Small intestine (tissue), 7 donors: ENCODE measurements around the gene FOXP2. TPM values are rescaled to one million over a fixed set of nuclear protein-coding genes. Genes with fewer than 3 reads are reported as not detected.
A peak's percentile ranks its signal among the peaks of the same experiment; 100 is the strongest.

ENCODE experiments used
- DNase-seq, 2 donors: peaks; one replicate each; pipeline versions ENCODE4 v3.0.0 to v3.0.0-alpha.2; 2013
- FAIRE-seq: peaks from 2 replicates; lab custom pipeline; 2012; peaks lifted over from hg19 to GRCh38; lab: Jason Lieb, UNC
- H3K27ac ChIP-seq, 3 donors: one replicate each; pipeline ENCODE4 v1.5.1; 2013; ENCODE audit warnings: low read length in 2 of 3, mild to moderate bottlenecking in 2 of 3, control low read depth in 1 of 3, inconsistent platforms in 1 of 3, low read depth in 1 of 3, moderate library complexity in 1 of 3
- H3K27me3 ChIP-seq, 3 donors: one replicate each; pipeline ENCODE4 v1.6.1; 2013; ENCODE audit warnings: low read length in 3 of 3, inconsistent platforms in 1 of 3; ENCODE audit not compliant: control insufficient read depth in 3 of 3, insufficient read depth in 3 of 3
- H3K36me3 ChIP-seq, 3 donors: one replicate each; pipeline ENCODE4 v1.6.1; 2013; ENCODE audit warnings: low read length in 3 of 3, inconsistent platforms in 1 of 3, low read depth in 1 of 3, mild to moderate bottlenecking in 1 of 3, moderate library complexity in 1 of 3; ENCODE audit not compliant: control insufficient read depth in 3 of 3, insufficient read depth in 2 of 3
- H3K4me1 ChIP-seq, 3 donors: one replicate each; pipeline ENCODE4 v1.6.1; 2013; ENCODE audit warnings: low read length in 2 of 3, inconsistent platforms in 1 of 3, low read depth in 1 of 3, mild to moderate bottlenecking in 1 of 3, moderate library complexity in 1 of 3; ENCODE audit not compliant: control insufficient read depth in 3 of 3, insufficient read depth in 2 of 3
- H3K4me3 ChIP-seq, 3 donors: one replicate each; pipeline ENCODE4 v1.5.1; 2013; ENCODE audit warnings: low read length in 3 of 3, control low read depth in 1 of 3, inconsistent platforms in 1 of 3, low read depth in 1 of 3, mild to moderate bottlenecking in 1 of 3, moderate library complexity in 1 of 3
- H3K9me3 ChIP-seq, 2 donors: one replicate each; pipeline ENCODE4 v1.6.1; 2013; ENCODE audit warnings: low read depth in 1 of 2, low read length in 1 of 2; ENCODE audit not compliant: control insufficient read depth in 2 of 2, insufficient read depth in 1 of 2
- WGBS, 3 donors: extraction: QIAGEN DNeasy Blood & Tissue Kit; methylation state at CpG; one replicate each; pipeline ENCODE4 v1.1.7; 2013; 5-methylcytosine and 5-hydroxymethylcytosine counted together
- polyA plus RNA-seq, 4 donors: library from polyadenylated mRNA; stranded (reverse) in 3 of 4; unstranded in 1 of 4; fragments of 200-250 nt in 3 of 4; fragments of 120-200 nt in 1 of 4; gene quantifications; one replicate each; pipeline versions ENCODE4 v1.2.1 to v1.2.3, GENCODE V29; 2013
- donor health status: healthy with polysubstance abuse.
- donor health status: control.
- donor health status: control.
- donor health status: Bipolar disorder and iron deficiency.
- donor health status: healthy.

Gene FOXP2
- polyA plus RNA-seq, 4 donors = 1.7 to 12.2 (median 3.6) TPM

DNA sequence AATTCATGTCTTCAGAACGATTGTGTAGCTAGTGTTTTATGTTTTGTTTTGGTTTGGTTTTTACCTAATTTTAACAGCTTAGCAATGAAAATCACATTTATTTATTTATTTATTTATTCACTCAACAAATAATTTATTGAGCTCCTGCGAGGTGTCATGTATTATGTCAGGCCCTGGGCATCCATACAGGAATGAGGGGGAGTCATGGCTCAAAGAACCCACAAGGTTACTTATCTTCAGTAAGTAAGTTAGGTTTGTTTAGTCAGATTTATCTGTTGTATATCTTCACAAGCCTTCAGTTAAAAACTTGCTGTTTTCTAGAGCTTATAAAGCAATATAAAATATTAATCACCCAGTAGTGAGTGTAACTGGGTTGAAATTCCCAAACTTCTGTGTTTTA lies 45.4 kb downstream of the FOXP2 start:
- Histone ChIP-seq H3K27ac (no peak overlapping the region), H3K36me3 (peaks cover 0 to 3% (median 0%) of the 10 kb centered on the region in 3 donors), H3K4me1 (no peaks in the 10 kb centered on the region), H3K9me3 (no peaks in the 10 kb centered on the region), H3K4me3 (no peak overlapping the region), H3K27me3 (no peaks in the 10 kb centered on the region)
- WGBS, 3 donors = 81 to 83% (median 82%) methylated on average over 2 of the region's 2 CpGs
- DNase-seq (no peak), FAIRE-seq (no peak)

DNA sequence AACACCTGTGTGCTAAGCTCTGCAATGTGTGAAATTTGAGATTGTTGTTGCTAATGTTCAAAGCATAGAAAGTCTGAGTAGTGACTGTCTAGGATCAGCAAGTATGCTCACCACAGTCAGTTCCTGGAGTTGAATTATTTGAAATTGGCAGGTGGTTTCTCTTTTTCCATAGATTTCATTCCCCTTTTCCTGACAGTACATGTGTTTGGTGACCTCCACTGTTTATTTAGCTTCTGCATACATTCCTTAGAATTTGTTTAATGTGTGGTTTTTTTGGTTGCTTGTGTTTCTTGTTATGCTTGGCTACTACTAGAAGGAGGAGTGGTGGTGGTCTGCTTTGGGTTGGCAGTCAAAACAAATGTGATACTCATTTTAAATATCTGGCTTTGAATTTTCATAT lies 52.3 kb downstream of the FOXP2 start:
- Histone ChIP-seq H3K27me3 (no peaks in the 10 kb centered on the region), H3K4me3 (no peak overlapping the region), H3K27ac (no peak overlapping the region), H3K9me3 (no peaks in the 10 kb centered on the region), H3K4me1 (no peaks in the 10 kb centered on the region), H3K36me3 (no peaks in the 10 kb centered on the region)
- DNase-seq = peak in 1 of 2 donors; percentile 3
- no peak for FAIRE-seq

DNA sequence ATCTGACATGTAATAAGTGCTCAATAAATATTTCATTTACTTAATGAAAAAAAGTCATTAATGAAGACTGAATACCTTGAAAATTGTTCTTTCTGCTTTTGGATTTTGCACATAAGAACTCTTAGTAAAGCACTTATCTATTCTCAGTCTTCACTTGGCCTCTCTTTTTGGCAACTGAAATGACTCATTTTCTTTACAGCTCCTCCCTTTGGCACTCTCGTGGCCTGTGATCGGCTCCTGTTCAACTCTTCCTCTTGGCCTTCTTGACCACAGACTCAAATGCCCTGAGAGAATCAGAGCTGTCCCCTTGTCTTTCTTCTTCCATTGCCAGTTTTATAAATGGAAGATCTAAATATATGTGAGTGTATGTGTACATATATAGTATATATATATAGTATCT lies 54.2 kb downstream of the FOXP2 start:
- 63 to 74% (median 64%) methylated on average over 2 of the region's 2 CpGs for WGBS, 3 donors
- no peaks in the 10 kb centered on the region for H3K27me3 ChIP-seq
- no peaks in the 10 kb centered on the region for H3K4me1 ChIP-seq
- FAIRE-seq (no peak), DNase-seq (no peak)
- H3K4me3 ChIP-seq = no peak overlapping the region
- H3K27ac ChIP-seq = no peak overlapping the region
- no peaks in the 10 kb centered on the region for H3K9me3 ChIP-seq
- H3K36me3 ChIP-seq = no peaks in the 10 kb centered on the region

DNA sequence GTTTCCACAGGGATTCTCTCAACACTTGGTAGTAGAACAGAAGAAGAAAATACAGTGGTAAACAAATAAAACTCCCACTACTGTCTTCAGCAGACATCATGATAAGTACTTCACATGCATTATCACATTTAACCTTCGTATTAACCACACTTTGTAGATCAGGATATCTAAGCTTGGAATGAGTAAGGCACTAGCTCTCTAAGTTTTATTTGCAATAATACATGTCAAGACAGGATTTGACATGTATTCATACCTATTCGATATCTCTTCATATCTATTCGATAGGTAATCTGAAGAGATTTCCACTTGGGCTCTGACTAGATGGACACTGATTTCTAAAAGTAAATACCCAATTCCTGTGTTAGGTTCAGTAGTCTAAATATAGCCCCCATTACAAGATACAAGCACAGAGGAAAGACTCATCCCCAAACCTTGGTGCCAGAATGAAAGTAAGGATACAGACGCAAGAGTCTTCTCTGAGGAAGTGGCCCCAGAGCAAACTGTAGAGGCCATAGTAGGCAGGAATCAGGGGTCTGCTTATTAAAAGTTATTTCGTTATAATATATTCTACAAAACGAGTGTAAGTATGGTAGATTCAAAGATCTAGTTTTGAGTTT lies 58.4 kb downstream of the FOXP2 start:
- DNase-seq (no peak), FAIRE-seq (no peak)
- H3K27me3 ChIP-seq = no peaks in the 10 kb centered on the region
- WGBS, 3 donors = 87 to 93% (median 91%) methylated on average over 6 of the region's 6 CpGs
- no peaks in the 10 kb centered on the region for H3K9me3 ChIP-seq
- no peak overlapping the region for H3K27ac ChIP-seq
- no peak overlapping the region for H3K4me3 ChIP-seq
- no peaks in the 10 kb centered on the region for H3K36me3 ChIP-seq
- no peaks in the 10 kb centered on the region for H3K4me1 ChIP-seq

DNA sequence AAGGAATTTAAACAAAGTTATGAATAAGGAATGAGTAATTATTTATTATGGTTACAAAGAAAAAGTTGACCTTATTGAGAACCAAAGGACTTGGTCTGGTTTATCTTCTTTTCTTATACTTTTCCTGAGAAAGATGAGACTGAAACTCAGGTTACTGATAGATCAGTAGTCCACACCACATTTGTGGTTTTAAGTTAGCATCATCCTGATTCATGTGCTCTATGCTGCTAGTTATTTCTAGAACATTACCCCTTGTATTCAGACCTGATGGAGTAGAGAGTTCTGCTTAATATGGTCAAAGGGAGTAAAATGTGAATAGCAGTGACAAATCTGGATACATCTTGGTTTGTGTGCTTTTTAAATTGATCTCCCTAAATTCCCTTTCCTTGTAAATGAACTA lies 63.8 kb downstream of the FOXP2 start:
- H3K27ac ChIP-seq = no peak overlapping the region
- DNase-seq = no peak

DNA sequence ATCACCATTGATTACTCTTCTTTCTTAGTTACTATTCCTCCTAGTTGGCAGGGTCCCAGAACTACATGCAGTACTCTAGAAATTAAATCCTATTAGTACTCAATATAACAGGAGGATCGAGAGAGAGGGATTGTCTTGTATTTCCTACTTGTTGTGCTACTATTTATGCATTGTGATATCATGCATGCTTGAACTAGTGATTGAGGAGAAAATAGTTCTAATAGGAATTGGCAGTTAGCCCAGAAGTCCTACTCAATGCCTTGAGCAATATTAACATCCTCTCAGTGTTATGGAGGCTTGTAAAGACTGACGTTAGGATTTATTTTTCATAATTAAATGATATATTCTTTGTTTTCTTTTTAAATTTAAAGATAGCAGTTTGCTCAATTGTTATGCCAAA lies 67.4 kb downstream of the FOXP2 start:
- Histone ChIP-seq H3K4me3 (no peak overlapping the region), H3K36me3 (no peaks in the 10 kb centered on the region), H3K27me3 (no peaks in the 10 kb centered on the region), H3K4me1 (no peaks in the 10 kb centered on the region), H3K27ac (no peak overlapping the region), H3K9me3 (peaks cover 0 to 8% of the 10 kb centered on the region in 2 donors)
- 60 to 85% (median 78%) methylated on average over 2 of the region's 2 CpGs for WGBS, 3 donors
- FAIRE-seq (no peak), DNase-seq (peak in 1 of 2 donors; percentile 1)

More for the DNA sequence above, 63.8 kb downstream of the FOXP2 start:
- Histone ChIP-seq H3K4me3 (no peak overlapping the region), H3K27me3 (no peaks in the 10 kb centered on the region), H3K9me3 (no peaks in the 10 kb centered on the region), H3K36me3 (no peaks in the 10 kb centered on the region), H3K4me1 (no peaks in the 10 kb centered on the region)
- no peak for FAIRE-seq

DNA sequence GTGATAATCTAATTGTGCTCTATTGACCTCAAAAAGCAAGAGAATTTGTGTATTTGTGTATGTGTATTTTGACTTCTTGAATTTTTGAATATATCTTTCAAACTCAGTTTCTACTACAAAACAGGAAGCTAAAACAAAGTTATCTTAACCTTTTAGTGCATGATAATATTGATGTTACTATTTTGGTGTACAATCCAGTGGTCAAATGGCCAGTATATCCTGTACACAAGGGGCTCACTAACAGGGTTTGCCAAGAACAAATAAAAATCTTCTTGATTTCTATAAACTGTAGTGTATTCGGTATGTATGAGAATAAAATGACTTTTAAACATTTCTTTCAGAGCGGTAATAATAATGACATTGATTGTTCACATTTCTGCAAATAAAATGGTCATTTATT lies 69.6 kb downstream of the FOXP2 start:
- WGBS, 3 donors = 91 to 96% (median 95%) methylated on average over 2 of the region's 2 CpGs
- no peaks in the 10 kb centered on the region for H3K4me1 ChIP-seq
- H3K27ac ChIP-seq = no peak overlapping the region
- H3K27me3 ChIP-seq = no peaks in the 10 kb centered on the region
- H3K36me3 ChIP-seq = peaks cover 0 to 2% (median 0%) of the 10 kb centered on the region in 3 donors
- FAIRE-seq (no peak), DNase-seq (no peak)
- peaks cover 1 to 19% of the 10 kb centered on the region in 2 donors for H3K9me3 ChIP-seq
- H3K4me3 ChIP-seq = no peak overlapping the region

DNA sequence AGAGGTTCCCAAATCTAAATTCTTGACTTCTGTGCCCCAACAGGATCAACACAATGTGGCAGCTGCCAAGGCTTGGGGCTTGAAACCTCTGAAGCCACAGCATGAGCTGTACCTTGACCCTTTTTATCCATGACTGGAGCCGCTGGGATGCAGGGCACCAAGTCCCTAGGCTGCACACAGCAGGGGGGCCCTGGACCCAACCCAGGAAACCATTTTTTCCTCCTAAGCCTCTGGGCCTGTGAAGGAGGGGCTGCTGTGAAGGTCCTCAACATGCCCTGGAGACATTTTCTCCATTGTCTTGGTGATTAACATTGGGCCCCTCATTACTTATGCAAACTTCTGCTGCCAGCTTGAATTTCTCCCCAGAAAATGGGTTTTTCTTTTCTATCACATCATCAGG lies 72.6 kb downstream of the FOXP2 start:
- WGBS, 3 donors = 80 to 92% (median 84%) methylated on average over 1 of the region's 1 CpG
- FAIRE-seq (no peak), DNase-seq (no peak)
- Histone ChIP-seq H3K9me3 (peaks cover 1 to 19% of the 10 kb centered on the region in 2 donors), H3K36me3 (peaks cover 0 to 2% (median 0%) of the 10 kb centered on the region in 3 donors), H3K27me3 (no peaks in the 10 kb centered on the region), H3K27ac (no peak overlapping the region), H3K4me3 (no peak overlapping the region), H3K4me1 (no peaks in the 10 kb centered on the region)

DNA sequence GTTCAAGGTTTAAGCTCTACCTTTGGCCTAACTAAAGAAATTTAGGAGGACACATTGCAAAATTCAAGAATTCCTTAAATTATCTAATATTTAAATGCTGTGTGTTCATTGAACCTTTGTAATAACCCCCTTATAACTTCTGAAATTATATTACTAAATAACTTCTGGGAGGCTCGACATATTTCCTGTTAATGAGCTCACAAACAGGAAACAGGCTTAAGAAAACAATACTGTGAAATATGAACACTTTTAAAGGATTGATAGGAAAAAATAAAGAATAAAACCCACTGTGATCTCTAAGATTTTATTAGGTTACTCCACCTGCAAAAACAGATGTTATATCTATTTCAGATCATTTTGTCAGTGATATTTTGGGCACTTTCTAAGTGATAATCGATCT lies 74.1 kb downstream of the FOXP2 start:
- Histone ChIP-seq H3K27me3 (no peaks in the 10 kb centered on the region), H3K4me1 (no peaks in the 10 kb centered on the region), H3K4me3 (no peak overlapping the region), H3K9me3 (peaks cover 1 to 19% of the 10 kb centered on the region in 2 donors), H3K27ac (no peak overlapping the region), H3K36me3 (peaks cover 0 to 2% (median 0%) of the 10 kb centered on the region in 3 donors)
- DNase-seq = no peak
- FAIRE-seq = no peak
- WGBS, 3 donors = 64 to 82% (median 78%) methylated on average over 2 of the region's 2 CpGs
